H1 (cell line): ENCODE data around the gene VTN. TPM values are rescaled to one million over a fixed set of nuclear protein-coding genes. Genes with fewer than 3 reads are reported as not detected.

Experiments used
- HDAC6 ChIP-seq: IDR thresholded peaks from one replicate; pipeline ENCODE4 v1.7.1; 2012; ENCODE audit warnings: low read depth, mild to moderate bottlenecking, inconsistent platforms, low read length, moderate library complexity
- JUND ChIP-seq: IDR thresholded peaks from 2 replicates; pipeline ENCODE4 v1.6.1; 2011; ENCODE audit warnings: mild to moderate bottlenecking, improper control_type of control experiment, low read length
- SP1 ChIP-seq: IDR thresholded peaks from 2 replicates; pipeline ENCODE4 v1.6.1; 2011; ENCODE audit warnings: low read depth, low read length
- TBP ChIP-seq: IDR thresholded peaks from 2 replicates; pipeline ENCODE4 v1.6.1; 2011; ENCODE audit warnings: low read depth, low read length, improper control_type of control experiment
- TEAD4 ChIP-seq: IDR thresholded peaks from 2 replicates; pipeline ENCODE4 v1.6.1; 2012; ENCODE audit warnings: low read depth, low read length, inconsistent platforms, mixed read lengths
- ZNF274 ChIP-seq: IDR thresholded peaks from 2 replicates; pipeline ENCODE4 v1.7.0; 2012; ENCODE audit warnings: low read length, borderline replicate concordance; ENCODE audit errors: extremely low read depth
- polyA plus RNA-seq, 7 experiments: library from polyadenylated mRNA; depleted of rRNA in 3 of 7; stranded (reverse) in 5 of 7; unstranded in 2 of 7; fragments of >200 nt in 5 of 7; fragments of 200-250 nt in 2 of 7; gene quantifications; 1 replicate in 5 of 7; 2 replicates in 1 of 7; 4 replicates in 1 of 7; pipeline versions ENCODE4 v1.2.1 to v1.2.3, GENCODE V29; 2011 to 2013; ENCODE audit warnings: missing spikeins in 2 of 7, mixed read lengths in 2 of 7
- total RNA-seq: library from RNA; stranded (reverse); fragmentation: NEBNext Ultra II Directional; extraction: Animal tissue kit (Norgen Biotek cat#: 25700); gene quantifications from 2 replicates; pipeline ENCODE4 v1.2.1, GENCODE V29; 2021
- TF ChIP-seq, protein P1 (sequence below), 3 experiments: IDR thresholded peaks; 1 replicate in 2 of 3; 2 replicates in 1 of 3; pipeline versions ENCODE4 v1.5.1 to v1.6.1; 2011; ENCODE audit warnings: low read length in 3 of 3, mild to moderate bottlenecking in 3 of 3, inconsistent platforms in 2 of 3, low read depth in 1 of 3, moderate library complexity in 1 of 3; ENCODE audit not compliant: insufficient read depth in 1 of 3; ENCODE audit errors: control extremely low read depth in 1 of 3
- TF ChIP-seq, protein P2 (sequence below): fragments of 300-600 bp; sonication (generic); IDR thresholded peaks from 2 replicates; pipeline ENCODE4 v1.7.1; 2012; ENCODE audit warnings: low read length, moderate library complexity, mild to moderate bottlenecking, inconsistent platforms; ENCODE audit not compliant: insufficient replicate concordance

Gene VTN
- total and polyA plus RNA-seq, 2 of the 8 experiments (the other 6 are each of a cell fraction or from before 2014, with no cell fraction given): 0.18 TPM; not detected in 1

DNA sequence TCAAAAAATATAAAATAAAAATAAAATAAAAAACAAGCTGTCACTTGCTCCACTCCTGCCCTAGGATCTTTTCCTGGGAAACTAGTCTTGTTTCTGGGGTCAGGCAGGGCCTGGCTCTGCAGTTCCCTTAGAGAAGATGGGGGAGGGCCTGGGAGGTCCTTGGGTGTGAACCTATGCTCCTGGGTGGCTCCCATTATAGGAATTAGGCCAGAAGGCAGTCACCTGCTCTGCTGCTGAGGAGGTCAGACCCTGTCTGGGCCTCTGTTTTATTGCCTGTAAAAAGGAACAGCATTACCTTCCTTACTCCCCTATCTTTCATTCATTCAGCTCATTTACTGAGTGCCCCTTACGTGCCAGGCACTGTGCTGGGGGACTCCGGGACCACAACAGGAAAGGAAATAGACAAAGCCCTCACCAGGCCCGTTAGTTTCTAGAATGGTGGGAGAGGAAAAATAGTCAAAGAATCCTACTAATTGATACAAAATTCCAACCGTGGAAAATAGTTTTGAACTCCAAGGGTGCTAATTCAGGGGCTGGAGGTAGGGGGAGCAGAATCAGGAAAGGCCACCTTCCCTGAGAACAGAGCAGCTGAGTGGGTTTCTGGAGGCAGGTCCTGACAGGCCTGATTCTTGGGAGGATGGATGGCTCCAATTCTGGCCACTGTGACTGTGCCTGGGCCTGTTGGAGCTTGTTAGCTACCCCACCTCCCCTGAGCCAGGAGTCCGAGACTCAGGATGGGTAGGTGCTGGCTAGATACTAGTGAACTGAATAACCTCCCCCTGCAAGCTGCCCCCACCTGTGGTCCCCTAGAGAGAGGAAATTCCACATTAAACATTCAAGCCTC is 37.2 kb upstream of the VTN start (continued):
- TF ChIP-seq, protein P1, sequence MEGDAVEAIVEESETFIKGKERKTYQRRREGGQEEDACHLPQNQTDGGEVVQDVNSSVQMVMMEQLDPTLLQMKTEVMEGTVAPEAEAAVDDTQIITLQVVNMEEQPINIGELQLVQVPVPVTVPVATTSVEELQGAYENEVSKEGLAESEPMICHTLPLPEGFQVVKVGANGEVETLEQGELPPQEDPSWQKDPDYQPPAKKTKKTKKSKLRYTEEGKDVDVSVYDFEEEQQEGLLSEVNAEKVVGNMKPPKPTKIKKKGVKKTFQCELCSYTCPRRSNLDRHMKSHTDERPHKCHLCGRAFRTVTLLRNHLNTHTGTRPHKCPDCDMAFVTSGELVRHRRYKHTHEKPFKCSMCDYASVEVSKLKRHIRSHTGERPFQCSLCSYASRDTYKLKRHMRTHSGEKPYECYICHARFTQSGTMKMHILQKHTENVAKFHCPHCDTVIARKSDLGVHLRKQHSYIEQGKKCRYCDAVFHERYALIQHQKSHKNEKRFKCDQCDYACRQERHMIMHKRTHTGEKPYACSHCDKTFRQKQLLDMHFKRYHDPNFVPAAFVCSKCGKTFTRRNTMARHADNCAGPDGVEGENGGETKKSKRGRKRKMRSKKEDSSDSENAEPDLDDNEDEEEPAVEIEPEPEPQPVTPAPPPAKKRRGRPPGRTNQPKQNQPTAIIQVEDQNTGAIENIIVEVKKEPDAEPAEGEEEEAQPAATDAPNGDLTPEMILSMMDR (IDR thresholded peaks at IDR 0.05; ENCODE audit: control extremely low read depth in 1 of 3, insufficient read depth in 1 of 3, low read depth in 1 of 3, low read length in 3 of 3): peak in 2 of 3 experiments; percentile 20 to 43; a peak in 2 of 4 replicates
- TF ChIP-seq SP1 (no peak), HDAC6 (no peak), TEAD4 (no peak), ZNF274 (no peak), JUND (no peak), TBP (no peak)
- TF ChIP-seq, protein P2, sequence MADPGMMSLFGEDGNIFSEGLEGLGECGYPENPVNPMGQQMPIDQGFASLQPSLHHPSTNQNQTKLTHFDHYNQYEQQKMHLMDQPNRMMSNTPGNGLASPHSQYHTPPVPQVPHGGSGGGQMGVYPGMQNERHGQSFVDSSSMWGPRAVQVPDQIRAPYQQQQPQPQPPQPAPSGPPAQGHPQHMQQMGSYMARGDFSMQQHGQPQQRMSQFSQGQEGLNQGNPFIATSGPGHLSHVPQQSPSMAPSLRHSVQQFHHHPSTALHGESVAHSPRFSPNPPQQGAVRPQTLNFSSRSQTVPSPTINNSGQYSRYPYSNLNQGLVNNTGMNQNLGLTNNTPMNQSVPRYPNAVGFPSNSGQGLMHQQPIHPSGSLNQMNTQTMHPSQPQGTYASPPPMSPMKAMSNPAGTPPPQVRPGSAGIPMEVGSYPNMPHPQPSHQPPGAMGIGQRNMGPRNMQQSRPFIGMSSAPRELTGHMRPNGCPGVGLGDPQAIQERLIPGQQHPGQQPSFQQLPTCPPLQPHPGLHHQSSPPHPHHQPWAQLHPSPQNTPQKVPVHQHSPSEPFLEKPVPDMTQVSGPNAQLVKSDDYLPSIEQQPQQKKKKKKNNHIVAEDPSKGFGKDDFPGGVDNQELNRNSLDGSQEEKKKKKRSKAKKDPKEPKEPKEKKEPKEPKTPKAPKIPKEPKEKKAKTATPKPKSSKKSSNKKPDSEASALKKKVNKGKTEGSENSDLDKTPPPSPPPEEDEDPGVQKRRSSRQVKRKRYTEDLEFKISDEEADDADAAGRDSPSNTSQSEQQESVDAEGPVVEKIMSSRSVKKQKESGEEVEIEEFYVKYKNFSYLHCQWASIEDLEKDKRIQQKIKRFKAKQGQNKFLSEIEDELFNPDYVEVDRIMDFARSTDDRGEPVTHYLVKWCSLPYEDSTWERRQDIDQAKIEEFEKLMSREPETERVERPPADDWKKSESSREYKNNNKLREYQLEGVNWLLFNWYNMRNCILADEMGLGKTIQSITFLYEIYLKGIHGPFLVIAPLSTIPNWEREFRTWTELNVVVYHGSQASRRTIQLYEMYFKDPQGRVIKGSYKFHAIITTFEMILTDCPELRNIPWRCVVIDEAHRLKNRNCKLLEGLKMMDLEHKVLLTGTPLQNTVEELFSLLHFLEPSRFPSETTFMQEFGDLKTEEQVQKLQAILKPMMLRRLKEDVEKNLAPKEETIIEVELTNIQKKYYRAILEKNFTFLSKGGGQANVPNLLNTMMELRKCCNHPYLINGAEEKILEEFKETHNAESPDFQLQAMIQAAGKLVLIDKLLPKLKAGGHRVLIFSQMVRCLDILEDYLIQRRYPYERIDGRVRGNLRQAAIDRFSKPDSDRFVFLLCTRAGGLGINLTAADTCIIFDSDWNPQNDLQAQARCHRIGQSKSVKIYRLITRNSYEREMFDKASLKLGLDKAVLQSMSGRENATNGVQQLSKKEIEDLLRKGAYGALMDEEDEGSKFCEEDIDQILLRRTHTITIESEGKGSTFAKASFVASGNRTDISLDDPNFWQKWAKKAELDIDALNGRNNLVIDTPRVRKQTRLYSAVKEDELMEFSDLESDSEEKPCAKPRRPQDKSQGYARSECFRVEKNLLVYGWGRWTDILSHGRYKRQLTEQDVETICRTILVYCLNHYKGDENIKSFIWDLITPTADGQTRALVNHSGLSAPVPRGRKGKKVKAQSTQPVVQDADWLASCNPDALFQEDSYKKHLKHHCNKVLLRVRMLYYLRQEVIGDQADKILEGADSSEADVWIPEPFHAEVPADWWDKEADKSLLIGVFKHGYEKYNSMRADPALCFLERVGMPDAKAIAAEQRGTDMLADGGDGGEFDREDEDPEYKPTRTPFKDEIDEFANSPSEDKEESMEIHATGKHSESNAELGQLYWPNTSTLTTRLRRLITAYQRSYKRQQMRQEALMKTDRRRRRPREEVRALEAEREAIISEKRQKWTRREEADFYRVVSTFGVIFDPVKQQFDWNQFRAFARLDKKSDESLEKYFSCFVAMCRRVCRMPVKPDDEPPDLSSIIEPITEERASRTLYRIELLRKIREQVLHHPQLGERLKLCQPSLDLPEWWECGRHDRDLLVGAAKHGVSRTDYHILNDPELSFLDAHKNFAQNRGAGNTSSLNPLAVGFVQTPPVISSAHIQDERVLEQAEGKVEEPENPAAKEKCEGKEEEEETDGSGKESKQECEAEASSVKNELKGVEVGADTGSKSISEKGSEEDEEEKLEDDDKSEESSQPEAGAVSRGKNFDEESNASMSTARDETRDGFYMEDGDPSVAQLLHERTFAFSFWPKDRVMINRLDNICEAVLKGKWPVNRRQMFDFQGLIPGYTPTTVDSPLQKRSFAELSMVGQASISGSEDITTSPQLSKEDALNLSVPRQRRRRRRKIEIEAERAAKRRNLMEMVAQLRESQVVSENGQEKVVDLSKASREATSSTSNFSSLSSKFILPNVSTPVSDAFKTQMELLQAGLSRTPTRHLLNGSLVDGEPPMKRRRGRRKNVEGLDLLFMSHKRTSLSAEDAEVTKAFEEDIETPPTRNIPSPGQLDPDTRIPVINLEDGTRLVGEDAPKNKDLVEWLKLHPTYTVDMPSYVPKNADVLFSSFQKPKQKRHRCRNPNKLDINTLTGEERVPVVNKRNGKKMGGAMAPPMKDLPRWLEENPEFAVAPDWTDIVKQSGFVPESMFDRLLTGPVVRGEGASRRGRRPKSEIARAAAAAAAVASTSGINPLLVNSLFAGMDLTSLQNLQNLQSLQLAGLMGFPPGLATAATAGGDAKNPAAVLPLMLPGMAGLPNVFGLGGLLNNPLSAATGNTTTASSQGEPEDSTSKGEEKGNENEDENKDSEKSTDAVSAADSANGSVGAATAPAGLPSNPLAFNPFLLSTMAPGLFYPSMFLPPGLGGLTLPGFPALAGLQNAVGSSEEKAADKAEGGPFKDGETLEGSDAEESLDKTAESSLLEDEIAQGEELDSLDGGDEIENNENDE: no peak
